Adrenal gland (tissue), 5 donors: Measurements from ENCODE around the gene GOLGA6L7.
"Not testable (repeated sequence)": the region's sequence is repeated elsewhere in the genome, so short reads cannot be mapped to it uniquely, and the experiment has no call there.

Source experiments
- CTCF ChIP-seq, 6 experiments: fragments of 450-650 bp in 4 of 6; fragments of 200-600 bp in 2 of 6; sonication (generic) in 1 of 6; IDR thresholded peaks; 1 replicate in 5 of 6; 2 replicates in 1 of 6; pipeline versions ENCODE4 v1.5.1 to v1.8.0; 2016 to 2021; ENCODE audit warnings: antibody characterized with exemption in 6 of 6, mild to moderate bottlenecking in 2 of 6, moderate library complexity in 1 of 6
- POLR2A ChIP-seq, 2 donors: fragments of 450-650 bp; IDR thresholded peaks; one replicate each; pipeline ENCODE4 v1.6.1; 2017; ENCODE audit warnings: antibody characterized with exemption in 2 of 2, mild to moderate bottlenecking in 2 of 2, moderate library complexity in 1 of 2
- donor health status: DM: no; HTN: no; CAD: no.

DNA sequence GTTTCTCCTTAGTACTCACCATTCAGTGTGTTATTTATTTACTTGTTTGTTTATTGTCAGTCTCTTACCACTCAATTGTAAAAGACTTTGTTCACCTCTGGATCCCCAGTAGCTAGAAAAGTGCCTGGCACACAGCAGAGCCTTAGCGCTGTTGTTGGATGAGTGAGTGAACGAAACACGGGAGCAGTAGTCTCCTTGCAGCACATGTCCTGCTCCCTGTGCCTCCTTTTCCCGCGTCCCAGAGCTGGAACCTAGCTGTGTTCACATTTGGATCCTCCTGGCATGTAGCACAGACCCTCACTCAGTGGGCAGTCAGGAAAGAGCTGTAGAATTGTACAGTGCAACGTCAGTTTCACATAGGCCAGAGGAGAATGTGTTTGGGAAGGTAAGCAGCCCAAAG, 41.4 kb upstream of the GOLGA6L7 start:
- not testable (repeated sequence) for TF ChIP-seq CTCF, POLR2A (IDR thresholded peaks at IDR 0.05)
